CD14-positive monocyte (primary cell): ENCODE results near the gene OCEL1. TPM values are rescaled to one million over a fixed set of nuclear protein-coding genes. Genes with fewer than 3 reads are reported as not detected.

Experiments
- DNase-seq, 3 donors: peaks; one replicate each; pipeline ENCODE4 v3.0.0-alpha.2; 2011 to 2022
- H2AFZ ChIP-seq: 2 replicates; pipeline ENCODE4 v1.6.0; 2012; ENCODE audit warnings: mild to moderate bottlenecking, low read depth, low read length, inconsistent platforms; ENCODE audit not compliant: insufficient read depth, poor library complexity, severe bottlenecking
- H3K27ac ChIP-seq, 2 donors: 1 replicate in 1 of 2; 2 replicates in 1 of 2; pipeline ENCODE4 v1.5.1; 2012 to 2013; ENCODE audit warnings: low read length in 2 of 2, control low read depth in 1 of 2, inconsistent platforms in 1 of 2, low read depth in 1 of 2, mild to moderate bottlenecking in 1 of 2
- H3K27me3 ChIP-seq, 2 donors: one replicate each; pipeline versions ENCODE4 v1.6.0 to v1.6.1; 2011 to 2013; ENCODE audit warnings: low read length in 2 of 2; ENCODE audit not compliant: control insufficient read depth in 2 of 2, insufficient read depth in 2 of 2
- H3K36me3 ChIP-seq, 2 donors: replicated peaks in 1 of 2; 1 replicate in 1 of 2; 2 replicates in 1 of 2; pipeline versions ENCODE4 v1.5.1 to v1.6.1; 2012 to 2013; ENCODE audit warnings: low read length in 2 of 2, control low read depth in 1 of 2, inconsistent platforms in 1 of 2, mild to moderate bottlenecking in 1 of 2; ENCODE audit not compliant: insufficient read depth in 2 of 2, control insufficient read depth in 1 of 2
- H3K4me1 ChIP-seq, 2 donors: 1 replicate in 1 of 2; 2 replicates in 1 of 2; pipeline versions ENCODE4 v1.5.1 to v1.6.1; 2012 to 2013; ENCODE audit warnings: low read length in 2 of 2, control low read depth in 1 of 2, inconsistent platforms in 1 of 2, mild to moderate bottlenecking in 1 of 2, moderate library complexity in 1 of 2; ENCODE audit not compliant: insufficient read depth in 2 of 2, control insufficient read depth in 1 of 2
- H3K4me2 ChIP-seq: replicated peaks from 2 replicates; pipeline ENCODE3; 2012; ENCODE audit warnings: low read length, moderate library complexity, mild to moderate bottlenecking; ENCODE audit not compliant: poor library complexity, severe bottlenecking; ENCODE audit errors: extremely low read depth
- H3K4me3 ChIP-seq, 3 experiments: fragments of 200-600 bp in 1 of 3; sonication (generic) in 1 of 3; replicated peaks in 1 of 3; 1 replicate in 2 of 3; 2 replicates in 1 of 3; pipeline ENCODE4 v1.5.1; 2011 to 2013; ENCODE audit warnings: low read length in 3 of 3, mild to moderate bottlenecking in 3 of 3, control low read depth in 2 of 3, low read depth in 2 of 3, inconsistent platforms in 1 of 3, moderate library complexity in 1 of 3
- H3K79me2 ChIP-seq: 2 replicates; pipeline ENCODE4 v1.6.0; 2012; ENCODE audit warnings: mild to moderate bottlenecking, control low read depth, inconsistent platforms, low read length, moderate library complexity; ENCODE audit not compliant: insufficient read depth
- H3K9ac ChIP-seq: 2 replicates; pipeline ENCODE4 v1.6.0; 2017; ENCODE audit warnings: low read length, mild to moderate bottlenecking; ENCODE audit not compliant: insufficient read depth, poor library complexity, severe bottlenecking
- H3K9me3 ChIP-seq, 2 donors: replicated peaks in 1 of 2; 1 replicate in 1 of 2; 2 replicates in 1 of 2; pipeline versions ENCODE4 v1.5.1 to v1.6.1; 2012 to 2013; ENCODE audit warnings: low read length in 2 of 2, control low read depth in 1 of 2; ENCODE audit not compliant: control insufficient read depth in 1 of 2, insufficient read depth in 1 of 2
- H4K20me1 ChIP-seq: 2 replicates; pipeline ENCODE4 v1.6.0; 2012; ENCODE audit warnings: mild to moderate bottlenecking, low read length, control low read depth, moderate library complexity; ENCODE audit not compliant: insufficient read depth
- H3K27ac Mint-ChIP-seq, 7 donors: one replicate each; pipeline ENCODE4 v1.8.0; 2020; ENCODE audit warnings: mild to moderate bottlenecking in 7 of 7, mixed read lengths in 7 of 7, moderate library complexity in 6 of 7, inconsistent platforms in 2 of 7
- H3K27me3 Mint-ChIP-seq, 3 donors: one replicate each; pipeline ENCODE4 v1.8.0; 2021 to 2022; ENCODE audit warnings: low read depth in 3 of 3, mild to moderate bottlenecking in 3 of 3, mixed read lengths in 3 of 3, moderate library complexity in 3 of 3, inconsistent platforms in 1 of 3
- H3K36me3 Mint-ChIP-seq, 2 donors: one replicate each; pipeline ENCODE4 v1.8.0; 2020; ENCODE audit warnings: mixed read lengths in 2 of 2, inconsistent platforms in 1 of 2, mild to moderate bottlenecking in 1 of 2
- H3K4me1 Mint-ChIP-seq: one replicate; pipeline ENCODE4 v1.8.0; 2020; ENCODE audit warnings: mild to moderate bottlenecking, mixed read lengths
- H3K4me3 Mint-ChIP-seq, 2 donors: one replicate each; pipeline ENCODE4 v1.8.0; 2020; ENCODE audit warnings: mild to moderate bottlenecking in 2 of 2, mixed read lengths in 2 of 2, moderate library complexity in 1 of 2
- H3K9me3 Mint-ChIP-seq, 7 donors: one replicate each; pipeline ENCODE4 v1.8.0; 2020 to 2022; ENCODE audit warnings: mixed read lengths in 7 of 7, mild to moderate bottlenecking in 6 of 7, moderate library complexity in 6 of 7, inconsistent platforms in 2 of 7
- CTCF ChIP-seq: fragments of 200-600 bp; IDR thresholded peaks from one replicate; pipeline ENCODE4 v1.8.0; 2022; ENCODE audit warnings: antibody characterized with exemption, mild to moderate bottlenecking
- WGBS: methylation state at CpG from one replicate; pipeline ENCODE4 v1.1.5; 2013; ENCODE audit warnings: missing lambda C conversion rate; ENCODE audit not compliant: insufficient coverage; 5-methylcytosine and 5-hydroxymethylcytosine counted together
- intact Hi-C, 2 donors: fragments of 100-400 bp; cut with micrococcal nuclease; formaldehyde crosslinking; loops; one replicate each; pipeline versions ENCODE4 v1.15.0 to v1.15.1; 2023
- polyA plus RNA-seq, 3 donors: library from polyadenylated mRNA; depleted of rRNA in 1 of 3; unstranded in 2 of 3; stranded (reverse) in 1 of 3; fragments of 300-500 nt in 2 of 3; fragments of >200 nt in 1 of 3; fragmentation: Illumina TruSeq in 2 of 3; gene quantifications; 1 replicate in 2 of 3; 2 replicates in 1 of 3; pipeline ENCODE4 v1.2.3, GENCODE V29; 2012 to 2021

Gene OCEL1
- polyA plus RNA-seq, 3 donors = 31.8 to 59.9 (median 57.6) TPM

GRCh38 chr19:17209126-17210036 lies 16.6 kb upstream of the OCEL1 start:
- H3K79me2 ChIP-seq = no peaks in the 10 kb centered on the region
- no peak overlapping the region for H2AFZ ChIP-seq
- H4K20me1 ChIP-seq = peaks cover 30% of the 10 kb centered on the region
- H3K27me3 Mint-ChIP-seq = peaks cover 0 to 4% (median 0%) of the 10 kb centered on the region in 3 donors
- H3K9me3 ChIP-seq = no peaks in the 10 kb centered on the region
- DNase-seq = no peak
- peaks cover 3% of the 10 kb centered on the region for H3K4me1 Mint-ChIP-seq
- H3K9me3 Mint-ChIP-seq = peaks cover 0 to 2% (median 0%) of the 10 kb centered on the region in 7 donors
- H3K9ac ChIP-seq = no peak overlapping the region
- TF ChIP-seq CTCF = no peak
- H3K36me3 ChIP-seq = peaks cover 77 to 86% of the 10 kb centered on the region in 2 donors
- H3K4me3 Mint-ChIP-seq = no peak overlapping the region
- no peak overlapping the region for H3K4me3 ChIP-seq
- 88% methylated on average over 13 of the region's 28 CpGs for WGBS
- H3K4me1 ChIP-seq = peaks cover under 1 to 2% of the 10 kb centered on the region in 2 donors
- no peaks in the 10 kb centered on the region for H3K27me3 ChIP-seq
- intact Hi-C loops = loop anchor here in 1 of 2 donors (5.0 kb wide), 1 partner anchor 73 kb away; the partner anchor contains the start of gene ANKLE1
- peak overlapping the region in 4 of 7 donors; percentile 6 to 77 (median 39) for H3K27ac Mint-ChIP-seq
- peaks cover 60 to 80% of the 10 kb centered on the region in 2 donors for H3K36me3 Mint-ChIP-seq
- peak overlapping the region in 1 of 2 donors; percentile 52 for H3K27ac ChIP-seq
- H3K4me2 ChIP-seq = no peak overlapping the region

- Mint-ChIP-seq H3K4me1 (peaks cover 8% of the 10 kb centered on the region), H3K36me3 (peaks cover 53 to 71% of the 10 kb centered on the region in 2 donors), H3K4me3 (no peak overlapping the region), H3K9me3 (peaks cover 0 to 2% (median 0%) of the 10 kb centered on the region in 7 donors), H3K27me3 (peaks cover 0 to 4% (median 0%) of the 10 kb centered on the region in 3 donors), H3K27ac (peak overlapping the region in 3 of 7 donors; percentile 18 to 60 (median 43))
- no peak overlapping the region for H2AFZ ChIP-seq
- H3K4me1 ChIP-seq = peaks cover 7 to 8% of the 10 kb centered on the region in 2 donors
- intact Hi-C loops = no loop called here
- H4K20me1 ChIP-seq = peaks cover 26% of the 10 kb centered on the region
- no peaks in the 10 kb centered on the region for H3K9me3 ChIP-seq
- no peaks in the 10 kb centered on the region for H3K27me3 ChIP-seq
- H3K4me2 ChIP-seq = no peak overlapping the region
- H3K4me3 ChIP-seq = no peak overlapping the region
- DNase-seq = no peak
- no peak overlapping the region for H3K9ac ChIP-seq
- peaks cover 70 to 77% of the 10 kb centered on the region in 2 donors for H3K36me3 ChIP-seq
- no peak overlapping the region for H3K27ac ChIP-seq
- no peak for TF ChIP-seq CTCF
- H3K79me2 ChIP-seq = no peaks in the 10 kb centered on the region
- WGBS = 95% methylated on average over 13 of the region's 14 CpGs
Measured at GRCh38 chr19:17210296-17210695, 15.7 kb upstream of the OCEL1 start.
